GM12878 (cell line): ENCODE results near the gene IL33. TPM values are rescaled to one million over a fixed set of nuclear protein-coding genes. Genes with fewer than 3 reads are reported as not detected.

ENCODE experiments used
- ATAC-seq: fragments of 200-7000 bp; cut with Tn5 transposase; 3 replicates; pipeline ENCODE4 v1.9.1; 2020; ENCODE audit warnings: mild to moderate bottlenecking, moderate library complexity
- BruUV-seq: library from RNA; stranded (reverse); fragments of 400-500 nt; replicated peaks from 2 replicates; lab custom pipeline; 2021; lab: Mats Ljungman, UMichigan
- CTCF ChIA-PET: fragments of 300-600 bp; sonication (Branson Sonifier 250); formaldehyde crosslinking; extraction: SDS; loops from one replicate; lab custom pipeline; 2021; ENCODE audit warnings: inconsistent platforms; lab: Yijun Ruan, JAX
- POLR2A ChIA-PET: fragments of 350-600 bp; formaldehyde crosslinking; extraction: SDS; loops from one replicate; lab custom pipeline; 2021; ENCODE audit warnings: inconsistent platforms; lab: Charles Lee
- RAD21 ChIA-PET: fragments of 300-600 bp; sonication (Branson Sonifier 250); formaldehyde crosslinking; loops from one replicate; lab custom pipeline; 2023; ENCODE audit warnings: antibody characterized with exemption; ENCODE audit not compliant: unreplicated experiment; lab: Charles Lee
- SMC1A ChIA-PET: fragments of 300-600 bp; sonication (Branson Sonifier 250); formaldehyde crosslinking; loops from one replicate; lab custom pipeline; 2023; ENCODE audit not compliant: unreplicated experiment, uncharacterized antibody; lab: Charles Lee
- DNase-seq: peaks from one replicate; pipeline ENCODE4 v3.0.0-alpha.2; 2011; ENCODE audit warnings: low read depth, low spot score
- FAIRE-seq: peaks from 3 replicates; lab custom pipeline; 2011; peaks lifted over from hg19 to GRCh38; lab: Jason Lieb, UNC
- H2AFZ ChIP-seq: 2 replicates; pipeline ENCODE4 v1.6.0; 2011; ENCODE audit warnings: low read depth, low read length, control low read depth; ENCODE audit not compliant: control insufficient read depth
- H3K27ac ChIP-seq: 2 replicates; pipeline ENCODE4 v1.5.1; 2011; ENCODE audit warnings: control low read depth; ENCODE audit not compliant: control insufficient read depth, insufficient read depth
- H3K27me3 ChIP-seq, 2 experiments: replicated peaks in 1 of 2; 2 replicates each; pipeline versions ENCODE4 v1.6.0 to v1.6.1; 2011; ENCODE audit warnings: low read length in 1 of 2; ENCODE audit not compliant: control insufficient read depth in 2 of 2, insufficient read depth in 2 of 2
- H3K36me3 ChIP-seq, 2 experiments: 2 replicates each; pipeline ENCODE4 v1.5.1; 2011; ENCODE audit warnings: low read length in 1 of 2; ENCODE audit not compliant: control insufficient read depth in 2 of 2, insufficient read depth in 2 of 2
- H3K4me1 ChIP-seq: 2 replicates; pipeline ENCODE4 v1.6.1; 2011; ENCODE audit warnings: mild to moderate bottlenecking, low read length, moderate library complexity, mixed read lengths; ENCODE audit not compliant: control insufficient read depth, insufficient read depth
- H3K4me2 ChIP-seq: 2 replicates; pipeline ENCODE4 v1.6.0; 2011; ENCODE audit warnings: control low read depth; ENCODE audit not compliant: control insufficient read depth, insufficient read depth
- H3K4me3 ChIP-seq: fragments of 200-600 bp; sonication (generic); 2 replicates; pipeline ENCODE4 v1.5.1; 2016
- H3K79me2 ChIP-seq: 2 replicates; pipeline ENCODE4 v1.6.0; 2011; ENCODE audit warnings: low read length; ENCODE audit not compliant: control insufficient read depth, insufficient read depth
- H3K9ac ChIP-seq: 2 replicates; pipeline ENCODE4 v1.8.0; 2011; ENCODE audit warnings: low read length, control low read depth, mixed read lengths; ENCODE audit not compliant: control insufficient read depth, insufficient read depth
- H3K9me3 ChIP-seq: replicated peaks from 3 replicates; pipeline ENCODE4 v1.5.1; 2011; ENCODE audit warnings: mild to moderate bottlenecking, low read length; ENCODE audit not compliant: control insufficient read depth, insufficient read depth
- H4K20me1 ChIP-seq: 2 replicates; pipeline ENCODE4 v1.6.0; 2011; ENCODE audit not compliant: control insufficient read depth, insufficient read depth
- CREB1 ChIP-seq: IDR thresholded peaks from 2 replicates; pipeline ENCODE4 v1.6.1; 2012; ENCODE audit warnings: low read depth, mild to moderate bottlenecking, inconsistent platforms
- JUNB ChIP-seq: IDR thresholded peaks from 2 replicates; pipeline ENCODE4 v1.6.1; 2016; ENCODE audit warnings: antibody characterized with exemption, mild to moderate bottlenecking
- NFXL1 ChIP-seq: fragments of 450-650 bp; IDR thresholded peaks from 2 replicates; pipeline ENCODE4 v1.6.1; 2017; ENCODE audit warnings: antibody characterized with exemption, mild to moderate bottlenecking, borderline replicate concordance
- PAX5 ChIP-seq: IDR thresholded peaks from 2 replicates; pipeline ENCODE4 v1.6.1; 2011; ENCODE audit warnings: low read depth, low read length, borderline replicate concordance
- SIX5 ChIP-seq: IDR thresholded peaks from 2 replicates; pipeline ENCODE4 v1.6.1; 2011; ENCODE audit warnings: mild to moderate bottlenecking, low read depth, low read length, moderate library complexity; ENCODE audit not compliant: severe bottlenecking
- SUPT20H ChIP-seq: IDR thresholded peaks from 2 replicates; pipeline ENCODE4 v1.6.1; 2011; ENCODE audit warnings: low read depth, mild to moderate bottlenecking, low read length, moderate library complexity, borderline replicate concordance; ENCODE audit not compliant: control insufficient read depth
- ZNF274 ChIP-seq: IDR thresholded peaks from one replicate; pipeline ENCODE4 v1.8.0; 2011; ENCODE audit not compliant: insufficient read length, insufficient read depth
- in situ Hi-C: fragments of 300-500 bp; cut with MboI; formaldehyde crosslinking; loops from 9 replicates; pipeline ENCODE4 v1.14.3; 2018; ENCODE audit warnings: mixed read lengths
- intact Hi-C: fragments of 100-400 bp; cut with micrococcal nuclease; formaldehyde crosslinking; loops from one replicate; pipeline ENCODE4 v1.14.2; 2022; ENCODE audit not compliant: unreplicated experiment
- polyA plus RNA-seq, 11 experiments: library from polyadenylated mRNA; depleted of rRNA in 4 of 11; unstranded in 6 of 11; stranded (reverse) in 5 of 11; fragments of >200 nt; fragmentation: Nextera tagmentation in 4 of 11; fragmentation: Illumina TruSeq in 1 of 11; extraction: Ambion mirVana in 4 of 11; extraction: Trizol in 1 of 11; gene quantifications; 1 replicate in 1 of 11; 2 replicates in 10 of 11; pipeline versions ENCODE4 v1.2.1 to v1.2.3, GENCODE V29; 2011 to 2016; ENCODE audit warnings: inconsistent platforms in 2 of 11, missing spikeins in 2 of 11, low read depth in 1 of 11
- total RNA-seq, 4 experiments: library from RNA; depleted of rRNA in 3 of 4; stranded (reverse); fragments of >200 nt in 3 of 4; fragmentation: Illumina TruSeq in 1 of 4; extraction: Trizol in 1 of 4; gene quantifications; 2 replicates each; pipeline versions ENCODE4 v1.2.1 to v1.2.3, GENCODE V29; 2013 to 2021
- TF ChIP-seq, protein P1 (sequence below): fragments of 450-650 bp; IDR thresholded peaks from 2 replicates; pipeline ENCODE4 v1.6.1; 2017; ENCODE audit warnings: mild to moderate bottlenecking, low read depth, inconsistent platforms; ENCODE audit not compliant: poor library complexity, severe bottlenecking
- TF ChIP-seq, protein P2 (sequence below): fragments of 450-650 bp; formaldehyde crosslinking; IDR thresholded peaks from 2 replicates; pipeline ENCODE4 v1.4.0; 2022; ENCODE audit warnings: mild to moderate bottlenecking, moderate library complexity
- TF ChIP-seq, protein P3 (sequence below), 3 experiments: IDR thresholded peaks in 2 of 3; conservative IDR thresholded peaks in 1 of 3; 2 replicates each; pipeline ENCODE4 v1.5.1; 2011; ENCODE audit warnings: low read depth in 3 of 3, low read length in 3 of 3, mild to moderate bottlenecking in 3 of 3, control low read depth in 2 of 3, moderate library complexity in 2 of 3, inconsistent platforms in 1 of 3, mixed read lengths in 1 of 3; ENCODE audit not compliant: control insufficient read depth in 2 of 3, insufficient read depth in 1 of 3; ENCODE audit errors: extremely low read depth in 1 of 3
- TF ChIP-seq, protein P4 (sequence below): fragments of 150-350 bp; IDR thresholded peaks from 2 replicates; pipeline ENCODE4 v1.6.1; 2016; ENCODE audit warnings: low read depth, low read length

The IL33 gene
- total and polyA plus RNA-seq, 10 of the 15 experiments (the other 5 are each of a cell fraction or from before 2014, with no cell fraction given), result not detected

DNA sequence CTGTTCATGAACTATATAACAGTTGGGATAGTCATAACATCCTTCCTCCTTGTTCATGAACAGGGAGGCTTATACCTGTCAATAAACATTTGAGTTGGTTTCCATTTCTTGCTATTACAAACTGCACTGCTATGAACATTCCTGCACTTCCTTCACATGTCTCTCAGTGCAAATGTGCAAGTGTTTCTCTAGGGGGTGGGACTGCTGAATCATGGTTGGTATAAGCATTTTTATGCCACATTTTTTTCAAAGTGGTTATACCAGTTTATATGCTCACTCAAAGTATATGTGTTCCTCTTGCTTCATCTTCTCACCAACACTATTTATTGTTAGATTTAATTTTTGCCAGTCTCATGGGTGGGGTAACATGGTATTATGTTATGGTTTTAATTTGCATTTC is 86.8 kb downstream of the IL33 start:
- Histone ChIP-seq H3K4me2 (no peak overlapping the region), H3K27ac (no peak overlapping the region), H4K20me1 (no peaks in the 10 kb centered on the region), H3K79me2 (no peaks in the 10 kb centered on the region), H2AFZ (no peak overlapping the region), H3K4me3 (no peak overlapping the region), H3K9ac (no peak overlapping the region), H3K36me3 (no peaks in the 10 kb centered on the region), H3K9me3 (no peaks in the 10 kb centered on the region), H3K27me3 (no peaks in the 10 kb centered on the region), H3K4me1 (no peaks in the 10 kb centered on the region)
- no peak for FAIRE-seq
- no TSS peak for BruUV-seq
- in situ Hi-C loops, result loop anchor here (25.0 kb wide), 1 partner anchor 415 kb away; the partner anchor contains the start of gene MLANA
- intact Hi-C loops, result no loop called here
- ChIA-PET SMC1A (interaction anchor here (0.6 kb wide), 1 partner anchor 117 kb away, joined by 3 read pairs; no protein-coding TSS in a partner anchor), POLR2A (no interaction called here), CTCF (no interaction called here), RAD21 (interaction anchor here (0.9 kb wide), 1 partner anchor 248 kb away, joined by 4 read pairs; no protein-coding TSS in a partner anchor)
- ATAC-seq, result no peak
- no peak for DNase-seq
- TF ChIP-seq, protein P1, sequence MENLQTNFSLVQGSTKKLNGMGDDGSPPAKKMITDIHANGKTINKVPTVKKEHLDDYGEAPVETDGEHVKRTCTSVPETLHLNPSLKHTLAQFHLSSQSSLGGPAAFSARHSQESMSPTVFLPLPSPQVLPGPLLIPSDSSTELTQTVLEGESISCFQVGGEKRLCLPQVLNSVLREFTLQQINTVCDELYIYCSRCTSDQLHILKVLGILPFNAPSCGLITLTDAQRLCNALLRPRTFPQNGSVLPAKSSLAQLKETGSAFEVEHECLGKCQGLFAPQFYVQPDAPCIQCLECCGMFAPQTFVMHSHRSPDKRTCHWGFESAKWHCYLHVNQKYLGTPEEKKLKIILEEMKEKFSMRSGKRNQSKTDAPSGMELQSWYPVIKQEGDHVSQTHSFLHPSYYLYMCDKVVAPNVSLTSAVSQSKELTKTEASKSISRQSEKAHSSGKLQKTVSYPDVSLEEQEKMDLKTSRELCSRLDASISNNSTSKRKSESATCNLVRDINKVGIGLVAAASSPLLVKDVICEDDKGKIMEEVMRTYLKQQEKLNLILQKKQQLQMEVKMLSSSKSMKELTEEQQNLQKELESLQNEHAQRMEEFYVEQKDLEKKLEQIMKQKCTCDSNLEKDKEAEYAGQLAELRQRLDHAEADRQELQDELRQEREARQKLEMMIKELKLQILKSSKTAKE, result no peak
- TF ChIP-seq SUPT20H, result no peak
- no peak for TF ChIP-seq NFXL1
- TF ChIP-seq, protein P2, sequence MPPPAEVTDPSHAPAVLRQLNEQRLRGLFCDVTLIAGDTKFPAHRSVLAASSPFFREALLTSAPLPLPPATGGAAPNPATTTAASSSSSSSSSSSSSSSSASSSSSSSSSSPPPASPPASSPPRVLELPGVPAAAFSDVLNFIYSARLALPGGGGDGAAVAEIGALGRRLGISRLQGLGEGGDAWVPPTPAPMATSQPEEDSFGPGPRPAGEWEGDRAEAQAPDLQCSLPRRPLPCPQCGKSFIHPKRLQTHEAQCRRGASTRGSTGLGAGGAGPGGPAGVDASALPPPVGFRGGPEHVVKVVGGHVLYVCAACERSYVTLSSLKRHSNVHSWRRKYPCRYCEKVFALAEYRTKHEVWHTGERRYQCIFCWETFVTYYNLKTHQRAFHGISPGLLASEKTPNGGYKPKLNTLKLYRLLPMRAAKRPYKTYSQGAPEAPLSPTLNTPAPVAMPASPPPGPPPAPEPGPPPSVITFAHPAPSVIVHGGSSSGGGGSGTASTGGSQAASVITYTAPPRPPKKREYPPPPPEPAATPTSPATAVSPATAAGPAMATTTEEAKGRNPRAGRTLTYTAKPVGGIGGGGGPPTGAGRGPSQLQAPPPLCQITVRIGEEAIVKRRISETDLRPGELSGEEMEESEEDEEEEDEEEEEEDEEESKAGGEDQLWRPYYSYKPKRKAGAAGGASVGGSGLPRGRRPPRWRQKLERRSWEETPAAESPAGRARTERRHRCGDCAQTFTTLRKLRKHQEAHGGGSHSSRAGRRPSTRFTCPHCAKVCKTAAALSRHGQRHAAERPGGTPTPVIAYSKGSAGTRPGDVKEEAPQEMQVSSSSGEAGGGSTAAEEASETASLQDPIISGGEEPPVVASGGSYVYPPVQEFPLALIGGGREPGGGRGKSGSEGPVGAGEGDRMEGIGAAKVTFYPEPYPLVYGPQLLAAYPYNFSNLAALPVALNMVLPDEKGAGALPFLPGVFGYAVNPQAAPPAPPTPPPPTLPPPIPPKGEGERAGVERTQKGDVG (CRISPR knock-in tag), result no peak
- no peak for TF ChIP-seq CREB1
- TF ChIP-seq, protein P3, sequence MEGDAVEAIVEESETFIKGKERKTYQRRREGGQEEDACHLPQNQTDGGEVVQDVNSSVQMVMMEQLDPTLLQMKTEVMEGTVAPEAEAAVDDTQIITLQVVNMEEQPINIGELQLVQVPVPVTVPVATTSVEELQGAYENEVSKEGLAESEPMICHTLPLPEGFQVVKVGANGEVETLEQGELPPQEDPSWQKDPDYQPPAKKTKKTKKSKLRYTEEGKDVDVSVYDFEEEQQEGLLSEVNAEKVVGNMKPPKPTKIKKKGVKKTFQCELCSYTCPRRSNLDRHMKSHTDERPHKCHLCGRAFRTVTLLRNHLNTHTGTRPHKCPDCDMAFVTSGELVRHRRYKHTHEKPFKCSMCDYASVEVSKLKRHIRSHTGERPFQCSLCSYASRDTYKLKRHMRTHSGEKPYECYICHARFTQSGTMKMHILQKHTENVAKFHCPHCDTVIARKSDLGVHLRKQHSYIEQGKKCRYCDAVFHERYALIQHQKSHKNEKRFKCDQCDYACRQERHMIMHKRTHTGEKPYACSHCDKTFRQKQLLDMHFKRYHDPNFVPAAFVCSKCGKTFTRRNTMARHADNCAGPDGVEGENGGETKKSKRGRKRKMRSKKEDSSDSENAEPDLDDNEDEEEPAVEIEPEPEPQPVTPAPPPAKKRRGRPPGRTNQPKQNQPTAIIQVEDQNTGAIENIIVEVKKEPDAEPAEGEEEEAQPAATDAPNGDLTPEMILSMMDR (IDR thresholded peaks at IDR 0.05 in 2 of 3, conservative IDR thresholded peaks at IDR 0.05 in 1 of 3; ENCODE audit: control insufficient read depth in 2 of 3, extremely low read depth in 1 of 3, insufficient read depth in 1 of 3, low read depth in 3 of 3, low read length in 3 of 3), result no peak
- TF ChIP-seq PAX5, result no peak
- TF ChIP-seq ZNF274, result no peak
- TF ChIP-seq JUNB, result no peak
- TF ChIP-seq, protein P4, sequence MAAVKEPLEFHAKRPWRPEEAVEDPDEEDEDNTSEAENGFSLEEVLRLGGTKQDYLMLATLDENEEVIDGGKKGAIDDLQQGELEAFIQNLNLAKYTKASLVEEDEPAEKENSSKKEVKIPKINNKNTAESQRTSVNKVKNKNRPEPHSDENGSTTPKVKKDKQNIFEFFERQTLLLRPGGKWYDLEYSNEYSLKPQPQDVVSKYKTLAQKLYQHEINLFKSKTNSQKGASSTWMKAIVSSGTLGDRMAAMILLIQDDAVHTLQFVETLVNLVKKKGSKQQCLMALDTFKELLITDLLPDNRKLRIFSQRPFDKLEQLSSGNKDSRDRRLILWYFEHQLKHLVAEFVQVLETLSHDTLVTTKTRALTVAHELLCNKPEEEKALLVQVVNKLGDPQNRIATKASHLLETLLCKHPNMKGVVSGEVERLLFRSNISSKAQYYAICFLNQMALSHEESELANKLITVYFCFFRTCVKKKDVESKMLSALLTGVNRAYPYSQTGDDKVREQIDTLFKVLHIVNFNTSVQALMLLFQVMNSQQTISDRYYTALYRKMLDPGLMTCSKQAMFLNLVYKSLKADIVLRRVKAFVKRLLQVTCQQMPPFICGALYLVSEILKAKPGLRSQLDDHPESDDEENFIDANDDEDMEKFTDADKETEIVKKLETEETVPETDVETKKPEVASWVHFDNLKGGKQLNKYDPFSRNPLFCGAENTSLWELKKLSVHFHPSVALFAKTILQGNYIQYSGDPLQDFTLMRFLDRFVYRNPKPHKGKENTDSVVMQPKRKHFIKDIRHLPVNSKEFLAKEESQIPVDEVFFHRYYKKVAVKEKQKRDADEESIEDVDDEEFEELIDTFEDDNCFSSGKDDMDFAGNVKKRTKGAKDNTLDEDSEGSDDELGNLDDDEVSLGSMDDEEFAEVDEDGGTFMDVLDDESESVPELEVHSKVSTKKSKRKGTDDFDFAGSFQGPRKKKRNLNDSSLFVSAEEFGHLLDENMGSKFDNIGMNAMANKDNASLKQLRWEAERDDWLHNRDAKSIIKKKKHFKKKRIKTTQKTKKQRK, result no peak
- TF ChIP-seq SIX5, result no peak
